Brain microvascular endothelial cell (primary cell): ENCODE measurements around the gene HAS3.

Experiments
- DNase-seq: peaks from one replicate; pipeline ENCODE4 v3.0.0-alpha.2; 2020
- H3K27ac ChIP-seq: fragments of 250-450 bp; sonication (Bioruptor Pico); 2 replicates; pipeline ENCODE4 v1.5.1; 2020; ENCODE audit warnings: mild to moderate bottlenecking, moderate library complexity
- H3K27me3 ChIP-seq: fragments of 250-450 bp; sonication (Bioruptor Pico); replicated peaks from 2 replicates; pipeline ENCODE4 v1.5.1; 2020; ENCODE audit warnings: mild to moderate bottlenecking
- H3K36me3 ChIP-seq: fragments of 250-450 bp; sonication (Bioruptor Pico); replicated peaks from 2 replicates; pipeline ENCODE4 v1.5.1; 2020; ENCODE audit warnings: mild to moderate bottlenecking
- H3K4me3 ChIP-seq: 2 replicates; pipeline ENCODE4 v1.5.1; 2011; ENCODE audit warnings: low read depth, mild to moderate bottlenecking, control low read depth, low read length, moderate library complexity
- CTCF ChIP-seq: IDR thresholded peaks from 2 replicates; pipeline ENCODE4 v1.5.1; 2011; ENCODE audit warnings: low read depth, mild to moderate bottlenecking, moderate library complexity, low read length, control low read depth, inconsistent platforms; ENCODE audit errors: missing control alignments
- in situ Hi-C: cut with HindIII; loops from 2 replicates; pipeline ENCODE4 v1.10.0; 2017; ENCODE audit warnings: low sequenced_read_pairs, low pct_ligation_motif_present

Gene HAS3

GRCh38 chr16:69085032-69085695, 20.3 kb upstream of the HAS3 start:
- H3K27me3 ChIP-seq = no peaks in the 10 kb centered on the region
- no peak for TF ChIP-seq CTCF
- H3K36me3 ChIP-seq = no peaks in the 10 kb centered on the region
- no peak for DNase-seq
- in situ Hi-C loops = no loop called here
- H3K4me3 ChIP-seq = no peak overlapping the region
- no peak overlapping the region for H3K27ac ChIP-seq

- in situ Hi-C loops = no loop called here
- DNase-seq = no peak
- Histone ChIP-seq H3K36me3 (no peaks in the 10 kb centered on the region), H3K27me3 (no peaks in the 10 kb centered on the region), H3K4me3 (no peak overlapping the region), H3K27ac (no peak overlapping the region)
- TF ChIP-seq CTCF = no peak
Measured at GRCh38 chr16:69087161-69087581, 18.3 kb upstream of the HAS3 start.

GRCh38 chr16:69088684-69089083, 16.8 kb upstream of the HAS3 start:
- Histone ChIP-seq H3K36me3 (no peaks in the 10 kb centered on the region), H3K27ac (no peak overlapping the region), H3K27me3 (no peaks in the 10 kb centered on the region), H3K4me3 (no peak overlapping the region)
- DNase-seq = no peak
- in situ Hi-C loops = no loop called here
- TF ChIP-seq CTCF = no peak

GRCh38 chr16:69089091-69089910, 16.2 kb upstream of the HAS3 start:
- no peaks in the 10 kb centered on the region for H3K27me3 ChIP-seq
- no peak overlapping the region for H3K27ac ChIP-seq
- in situ Hi-C loops = no loop called here
- no peaks in the 10 kb centered on the region for H3K36me3 ChIP-seq
- peak; percentile 10 for DNase-seq
- H3K4me3 ChIP-seq = no peak overlapping the region
- TF ChIP-seq CTCF = no peak

- no peak for TF ChIP-seq CTCF
- H3K4me3 ChIP-seq = no peak overlapping the region
- no peak overlapping the region for H3K27ac ChIP-seq
- no peak for DNase-seq
- H3K27me3 ChIP-seq = no peaks in the 10 kb centered on the region
- H3K36me3 ChIP-seq = no peaks in the 10 kb centered on the region
- in situ Hi-C loops = no loop called here
Measured at GRCh38 chr16:69093974-69094373, 11.5 kb upstream of the HAS3 start.

GRCh38 chr16:69094501-69094900, 11.0 kb upstream of the HAS3 start:
- no peaks in the 10 kb centered on the region for H3K36me3 ChIP-seq
- no peak for TF ChIP-seq CTCF
- in situ Hi-C loops = no loop called here
- no peaks in the 10 kb centered on the region for H3K27me3 ChIP-seq
- no peak overlapping the region for H3K4me3 ChIP-seq
- DNase-seq = no peak
- H3K27ac ChIP-seq = no peak overlapping the region
